HEK293T (cell line): Measurements from ENCODE around the gene SPTBN5.

ENCODE experiments used
- CTCF ChIA-PET: fragments of 350-600 bp; formaldehyde crosslinking; extraction: SDS; loops from one replicate; lab custom pipeline; 2021; ENCODE audit warnings: antibody characterized with exemption, inconsistent platforms; lab: Yijun Ruan, JAX
- POLR2A ChIA-PET: fragments of 350-600 bp; formaldehyde crosslinking; extraction: SDS; loops from one replicate; lab custom pipeline; 2020; ENCODE audit warnings: antibody characterized with exemption, inconsistent platforms; lab: Yijun Ruan, JAX
- DNase-seq: peaks from one replicate; pipeline ENCODE4 v3.0.0; 2012; ENCODE audit warnings: mixed read lengths; ENCODE audit errors: extremely low spot score
- ARNT ChIP-seq: fragments of 450-650 bp; IDR thresholded peaks from 2 replicates; pipeline ENCODE4 v1.6.1; 2017; ENCODE audit warnings: mild to moderate bottlenecking
- BHLHE40 ChIP-seq: fragments of 450-650 bp; IDR thresholded peaks from 2 replicates; pipeline ENCODE4 v1.6.1; 2016; ENCODE audit warnings: mild to moderate bottlenecking, moderate library complexity, borderline replicate concordance
- CTBP1 ChIP-seq: fragments of 450-650 bp; IDR thresholded peaks from 2 replicates; pipeline ENCODE4 v1.6.1; 2016; ENCODE audit warnings: borderline replicate concordance
- ELF4 ChIP-seq: fragments of 450-650 bp; IDR thresholded peaks from 2 replicates; pipeline ENCODE4 v1.6.1; 2017; ENCODE audit warnings: antibody characterized with exemption
- FOXA1 ChIP-seq: fragments of 450-650 bp; IDR thresholded peaks from 2 replicates; pipeline ENCODE4 v1.6.1; 2016; ENCODE audit warnings: mild to moderate bottlenecking
- FOXK2 ChIP-seq: fragments of 450-650 bp; IDR thresholded peaks from 2 replicates; pipeline ENCODE4 v1.6.1; 2016; ENCODE audit warnings: mild to moderate bottlenecking
- FOXM1 ChIP-seq: fragments of 450-650 bp; IDR thresholded peaks from 2 replicates; pipeline ENCODE4 v1.6.1; 2017; ENCODE audit warnings: mild to moderate bottlenecking, borderline replicate concordance
- HDGF ChIP-seq: fragments of 450-650 bp; IDR thresholded peaks from 2 replicates; pipeline ENCODE4 v1.6.1; 2017; ENCODE audit warnings: antibody characterized with exemption, borderline replicate concordance
- L3MBTL2 ChIP-seq: fragments of 450-650 bp; conservative IDR thresholded peaks from 2 replicates; pipeline ENCODE4 v1.6.1; 2016; ENCODE audit warnings: mild to moderate bottlenecking
- LEF1 ChIP-seq: fragments of 450-650 bp; IDR thresholded peaks from 2 replicates; pipeline ENCODE4 v1.6.1; 2017; ENCODE audit warnings: mild to moderate bottlenecking, borderline replicate concordance
- NFRKB ChIP-seq: fragments of 450-650 bp; IDR thresholded peaks from 2 replicates; pipeline ENCODE4 v1.6.1; 2016; ENCODE audit warnings: mild to moderate bottlenecking, moderate library complexity
- PKNOX1 ChIP-seq: fragments of 450-650 bp; IDR thresholded peaks from 2 replicates; pipeline ENCODE4 v1.6.1; 2016
- SP1 ChIP-seq: fragments of 450-650 bp; IDR thresholded peaks from 2 replicates; pipeline ENCODE4 v1.6.1; 2017
- SUZ12 ChIP-seq: fragments of 450-650 bp; IDR thresholded peaks from 2 replicates; pipeline ENCODE4 v1.6.1; 2016; ENCODE audit warnings: mild to moderate bottlenecking
- TARDBP ChIP-seq: fragments of 450-650 bp; IDR thresholded peaks from 2 replicates; pipeline ENCODE4 v1.6.1; 2016
- ZNF384 ChIP-seq: fragments of 450-650 bp; IDR thresholded peaks from 2 replicates; pipeline ENCODE4 v1.6.1; 2016

Gene SPTBN5

GRCh38 chr15:41921639-41922038 lies 27.8 kb upstream of the SPTBN5 start:
- POLR2A ChIA-PET: no interaction called here
- no peak for TF ChIP-seq ZNF384
- TF ChIP-seq FOXA1: no peak
- TF ChIP-seq BHLHE40: no peak
- TF ChIP-seq SUZ12: no peak
- TF ChIP-seq PKNOX1: no peak
- no peak for TF ChIP-seq CTBP1
- TF ChIP-seq TARDBP: no peak
- no peak for TF ChIP-seq NFRKB
- TF ChIP-seq L3MBTL2: no peak
- no peak for TF ChIP-seq LEF1
- no peak for TF ChIP-seq HDGF
- TF ChIP-seq ELF4: no peak
- TF ChIP-seq SP1: no peak
- TF ChIP-seq FOXM1: no peak
- no peak for TF ChIP-seq FOXK2
- TF ChIP-seq ARNT: no peak
- DNase-seq: no peak
- CTCF ChIA-PET: no interaction called here

DNA sequence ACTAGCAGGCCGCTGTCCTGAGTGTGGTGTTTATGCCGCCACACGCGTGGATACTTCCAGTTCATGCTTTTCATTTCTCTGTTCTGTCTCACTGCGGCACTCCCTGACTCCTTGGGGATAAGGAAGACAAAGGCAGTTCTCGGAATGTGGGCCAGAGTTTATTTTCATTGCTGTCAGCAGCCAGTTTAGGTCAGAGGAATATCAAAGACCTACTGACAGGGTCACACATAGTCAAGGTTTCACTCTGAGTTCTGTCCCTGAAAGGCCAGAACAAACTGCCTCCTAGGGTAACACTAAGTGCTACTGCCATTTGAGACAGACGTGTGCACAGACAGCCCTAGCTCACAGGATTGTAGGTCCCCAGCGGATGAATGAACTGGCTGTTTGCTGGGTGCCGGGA lies 27.3 kb upstream of the SPTBN5 start:
- DNase-seq: no peak
- TF ChIP-seq FOXM1 (no peak), FOXA1 (no peak), ZNF384 (no peak), CTBP1 (no peak), ELF4 (no peak), FOXK2 (no peak)
- CTCF ChIA-PET: no interaction called here
- POLR2A ChIA-PET: no interaction called here

DNA sequence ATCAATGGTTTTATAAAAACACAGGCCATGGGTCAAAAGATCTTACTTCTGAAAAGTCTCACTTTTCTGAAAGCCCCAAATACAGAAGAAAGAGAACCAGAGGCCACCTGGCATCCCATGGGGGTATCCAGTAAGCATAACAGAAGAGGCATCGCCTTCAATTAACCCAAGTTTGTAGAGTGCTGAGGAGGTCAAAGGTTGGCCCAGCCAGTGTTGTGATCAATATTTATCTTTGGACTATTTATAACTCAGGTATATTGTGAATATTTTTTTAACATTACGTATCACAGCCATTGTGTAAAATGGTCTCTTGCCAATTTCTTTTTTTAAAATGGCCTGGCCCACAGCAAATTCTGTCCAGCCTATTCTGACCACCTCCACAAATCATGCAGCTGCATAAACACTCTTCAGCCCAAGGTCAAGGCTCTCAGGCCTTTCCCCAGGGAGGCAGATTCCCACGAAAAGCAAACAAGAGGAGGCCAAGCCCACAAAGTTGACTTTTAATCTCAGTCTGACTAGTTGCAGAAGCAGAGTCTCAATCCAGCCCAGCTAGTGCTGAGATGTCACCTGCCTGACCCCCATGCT lies 26.2 kb upstream of the SPTBN5 start:
- ChIA-PET CTCF (no interaction called here), POLR2A (no interaction called here)
- TF ChIP-seq SUZ12 (no peak), FOXM1 (no peak), SP1 (no peak), LEF1 (no peak), TARDBP (no peak), HDGF (no peak)
- DNase-seq: no peak

DNA sequence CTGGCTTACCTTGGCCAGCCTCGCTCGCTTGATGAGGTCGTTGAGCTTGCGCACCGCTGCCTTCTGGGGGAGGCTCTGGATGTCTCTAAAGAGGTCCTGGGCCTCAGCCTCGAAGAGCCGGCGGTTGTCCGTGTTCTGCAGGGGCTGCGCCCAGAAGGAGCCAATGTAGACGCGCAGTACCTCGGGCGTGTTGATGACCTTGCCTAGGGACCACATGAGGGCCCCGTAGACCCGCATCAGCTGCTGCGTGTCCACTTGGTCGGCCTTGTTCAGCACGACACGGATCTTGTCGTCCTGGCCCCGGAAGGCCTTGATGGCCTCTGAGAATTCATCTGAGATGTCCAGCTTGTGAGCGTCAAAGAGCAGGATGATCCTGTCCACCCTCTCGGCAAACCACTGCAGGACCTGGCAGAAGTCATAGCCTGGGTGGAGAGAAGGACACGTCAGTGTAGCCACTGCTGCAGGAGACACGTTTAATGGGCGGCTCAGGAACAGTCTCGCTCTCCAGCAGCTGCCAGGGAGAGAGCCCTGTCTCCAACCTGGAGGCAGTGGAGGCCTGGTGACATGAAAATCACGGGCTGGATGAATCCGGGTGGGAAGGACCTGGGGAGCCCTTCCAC lies 25.5 kb upstream of the SPTBN5 start:
- DNase-seq: no peak
- CTCF ChIA-PET: interaction anchor here (0.8 kb wide), 1 partner anchor 12 kb away, joined by 3 read pairs; no protein-coding TSS in a partner anchor
- TF ChIP-seq FOXA1 (no peak), HDGF (no peak), ELF4 (no peak), ARNT (no peak), LEF1 (no peak), L3MBTL2 (no peak), SP1 (no peak), PKNOX1 (no peak), FOXM1 (no peak), BHLHE40 (no peak), NFRKB (no peak), TARDBP (no peak), FOXK2 (no peak), CTBP1 (no peak), ZNF384 (no peak), SUZ12 (no peak)
- POLR2A ChIA-PET: no interaction called here

DNA sequence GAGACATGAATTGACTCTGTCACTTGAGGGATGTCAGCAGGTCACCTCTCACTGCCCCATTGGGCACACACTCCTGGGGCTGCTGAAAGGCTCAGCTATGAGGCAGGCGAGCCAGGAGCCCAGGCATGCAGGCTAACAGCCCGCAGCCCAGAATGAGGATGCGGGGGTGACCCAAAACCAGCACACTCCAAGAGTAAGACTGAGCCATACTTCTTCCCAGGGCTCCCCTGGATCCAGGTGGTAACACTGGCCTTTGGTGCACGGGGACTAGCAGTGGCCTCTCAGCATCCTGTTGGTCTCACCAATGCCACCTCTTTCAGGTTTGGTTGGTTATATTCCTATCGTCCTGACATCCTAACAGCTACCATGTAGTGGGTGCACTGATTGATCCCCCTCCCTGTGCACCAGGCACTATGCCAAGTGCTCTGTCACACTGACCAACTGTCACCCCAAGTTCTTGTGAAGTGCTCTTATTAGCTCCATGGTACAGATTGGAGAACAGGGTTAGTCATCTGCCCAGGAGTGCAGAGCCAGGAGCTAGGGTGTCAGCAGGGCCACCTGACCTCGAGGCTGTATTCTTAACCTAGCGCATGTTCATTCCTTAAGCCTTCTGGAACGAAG lies 24.8 kb upstream of the SPTBN5 start:
- no peak for TF ChIP-seq ELF4
- TF ChIP-seq FOXK2: no peak
- TF ChIP-seq NFRKB: no peak
- TF ChIP-seq BHLHE40: no peak
- POLR2A ChIA-PET: no interaction called here
- no peak for DNase-seq
- CTCF ChIA-PET: interaction anchor here (0.8 kb wide), 1 partner anchor 13 kb away, joined by 3 read pairs; no protein-coding TSS in a partner anchor

DNA sequence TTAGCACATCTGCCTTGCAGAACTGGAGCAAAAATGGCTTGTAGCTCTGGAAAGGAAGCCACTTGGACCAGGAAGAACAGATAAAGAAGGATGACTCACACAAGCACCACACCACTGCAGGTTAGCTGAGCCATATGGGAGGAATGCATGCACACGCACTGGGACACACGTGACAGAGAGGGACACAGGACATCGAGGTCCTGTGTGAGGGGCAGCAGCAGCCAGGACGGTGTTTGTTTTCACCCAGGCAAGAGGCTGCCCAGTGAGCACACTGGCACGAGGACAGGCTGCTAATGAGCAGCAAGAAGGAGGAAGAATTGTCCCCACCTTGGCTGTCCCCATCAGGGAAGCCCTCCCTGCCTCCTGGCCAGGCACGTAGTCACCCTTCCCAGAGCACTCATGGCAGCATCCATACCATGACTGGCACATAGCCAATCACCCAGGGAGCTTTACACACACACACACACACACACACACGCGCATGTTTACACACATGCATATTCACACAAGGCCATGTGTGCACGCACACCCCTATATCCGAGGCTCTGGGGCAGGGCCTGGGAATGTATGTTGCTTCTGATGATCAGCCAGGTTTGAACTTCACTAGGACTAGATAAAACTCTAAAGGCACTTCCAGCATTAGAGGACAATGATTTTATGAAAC lies 24.0 kb upstream of the SPTBN5 start:
- TF ChIP-seq BHLHE40: no peak
- TF ChIP-seq HDGF: no peak
- no peak for TF ChIP-seq SP1
- no peak for TF ChIP-seq SUZ12
- TF ChIP-seq FOXA1: no peak
- no peak for TF ChIP-seq CTBP1
- no peak for TF ChIP-seq ZNF384
- no peak for TF ChIP-seq L3MBTL2
- TF ChIP-seq LEF1: no peak
- no peak for TF ChIP-seq TARDBP
- TF ChIP-seq ARNT: no peak
- TF ChIP-seq FOXM1: no peak
- TF ChIP-seq ELF4: no peak
- no peak for TF ChIP-seq FOXK2
- no peak for TF ChIP-seq PKNOX1
- no peak for TF ChIP-seq NFRKB
- POLR2A ChIA-PET: interaction anchor here (0.6 kb wide), 1 partner anchor 356 kb away, joined by 3 read pairs; no protein-coding TSS in a partner anchor
- CTCF ChIA-PET: no interaction called here
- DNase-seq: no peak
